ENCODE results near the gene GRK6. TPM values are rescaled to one million over a fixed set of nuclear protein-coding genes. Genes with fewer than 3 reads are reported as not detected.
A peak's percentile ranks its signal among the peaks of the same experiment; 100 is the strongest.

The GRK6 gene
- total and polyA plus RNA-seq, 4 donors: 13.0 to 27.6 (median 20.4) TPM

- ATAC-seq (ENCODE audit: low FRiP score) (no peak), DNase-seq (peak in 1 of 2 donors; percentile 72)
- Histone ChIP-seq H3K4me1 (ENCODE audit: control insufficient read depth in 1 of 2, insufficient read depth in 2 of 2, low read length in 2 of 2) (no peaks in the 10 kb centered on the region), H3K9me3 (ENCODE audit: control insufficient read depth, low read length) (no peaks in the 10 kb centered on the region), H3K27ac (ENCODE audit: low read depth in 1 of 2, low read length in 2 of 2) (no peak overlapping the region), H3K27me3 (ENCODE audit: control insufficient read depth in 1 of 2, insufficient read depth in 2 of 2, low read length in 1 of 2) (no peaks in the 10 kb centered on the region), H3K36me3 (ENCODE audit: control insufficient read depth in 1 of 2, insufficient read depth in 2 of 2, low read length in 1 of 2) (no peaks in the 10 kb centered on the region), H3K4me3 (ENCODE audit: low read length in 2 of 2) (no peak overlapping the region)
- 88 to 90% methylated on average over 24 of the region's 24 CpGs for WGBS, 2 donors
- intact Hi-C loops (cut with DNase I): no loop called here
Measured at GRCh38 chr5:177440211-177440989, 13.9 kb downstream of the GRK6 start.

- DNase-seq (peak in 1 of 2 donors; percentile 69), ATAC-seq (ENCODE audit: low FRiP score) (no peak)
- 82 to 88% methylated on average over 26 of the region's 26 CpGs for WGBS, 2 donors
- Histone ChIP-seq H3K36me3 (ENCODE audit: control insufficient read depth in 1 of 2, insufficient read depth in 2 of 2, low read length in 1 of 2) (no peaks in the 10 kb centered on the region), H3K9me3 (ENCODE audit: control insufficient read depth, low read length) (no peaks in the 10 kb centered on the region), H3K4me3 (ENCODE audit: low read length in 2 of 2) (no peak overlapping the region), H3K27ac (ENCODE audit: low read depth in 1 of 2, low read length in 2 of 2) (no peak overlapping the region), H3K4me1 (ENCODE audit: control insufficient read depth in 1 of 2, insufficient read depth in 2 of 2, low read length in 2 of 2) (no peaks in the 10 kb centered on the region), H3K27me3 (ENCODE audit: control insufficient read depth in 1 of 2, insufficient read depth in 2 of 2, low read length in 1 of 2) (no peaks in the 10 kb centered on the region)
- intact Hi-C loops (cut with DNase I): no loop called here
Measured at GRCh38 chr5:177440990-177441780, 14.7 kb downstream of the GRK6 start.

DNA sequence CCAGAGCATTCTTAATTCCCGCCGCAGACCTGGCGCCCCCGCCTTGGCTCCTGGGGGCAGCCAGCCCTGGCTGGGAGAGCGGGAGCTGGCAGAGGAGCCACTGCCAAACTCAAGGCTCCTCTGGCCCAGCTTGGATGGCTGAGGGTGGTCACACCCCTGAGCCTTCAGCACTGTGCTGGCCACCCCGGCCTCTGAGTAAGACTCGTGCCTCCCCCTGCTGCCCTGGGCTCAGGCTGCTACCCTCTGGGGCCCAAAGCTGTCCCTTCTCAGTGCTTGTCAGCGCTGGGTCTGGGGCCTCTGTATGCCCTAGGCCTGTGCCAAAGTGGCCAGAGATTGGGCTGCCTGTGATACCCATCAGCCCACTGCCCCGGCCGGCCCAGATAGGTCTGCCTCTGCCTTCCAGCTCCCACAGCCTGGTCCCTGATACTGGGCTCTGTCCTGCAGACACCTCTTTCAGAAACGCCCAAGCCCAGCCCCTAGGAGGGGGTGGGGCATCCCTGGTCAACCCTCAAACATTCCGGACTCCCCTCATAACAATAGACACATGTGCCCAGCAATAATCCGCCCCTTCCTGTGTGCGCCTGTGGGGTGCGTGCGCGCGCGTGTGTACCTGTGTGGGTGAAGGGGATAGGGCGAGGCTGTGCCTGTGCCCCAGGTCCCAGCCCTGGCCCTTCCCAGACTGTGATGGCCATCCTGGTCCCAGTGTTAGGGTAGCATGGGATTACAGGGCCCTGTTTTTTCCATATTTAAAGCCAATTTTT, 15.8 kb downstream of the GRK6 start:
- DNase-seq (peak; percentile 42 to 71), ATAC-seq (ENCODE audit: low FRiP score) (no peak)
- H3K36me3 ChIP-seq (ENCODE audit: control insufficient read depth in 1 of 2, insufficient read depth in 2 of 2, low read length in 1 of 2): no peaks in the 10 kb centered on the region
- intact Hi-C loops (cut with DNase I): no loop called here
- H3K27ac ChIP-seq (ENCODE audit: low read depth in 1 of 2, low read length in 2 of 2): no peak overlapping the region
- no peak overlapping the region for H3K4me3 ChIP-seq (ENCODE audit: low read length in 2 of 2)
- H3K9me3 ChIP-seq (ENCODE audit: control insufficient read depth, low read length): no peaks in the 10 kb centered on the region
- no peaks in the 10 kb centered on the region for H3K4me1 ChIP-seq (ENCODE audit: control insufficient read depth in 1 of 2, insufficient read depth in 2 of 2, low read length in 2 of 2)
- WGBS, 2 donors: 90 to 92% methylated on average over 19 to 20 of the region's 20 CpGs
- H3K27me3 ChIP-seq (ENCODE audit: control insufficient read depth in 1 of 2, insufficient read depth in 2 of 2, low read length in 1 of 2): no peaks in the 10 kb centered on the region

GRCh38 chr5:177443144-177443983, 16.9 kb downstream of the GRK6 start:
- no peaks in the 10 kb centered on the region for H3K27me3 ChIP-seq (ENCODE audit: control insufficient read depth in 1 of 2, insufficient read depth in 2 of 2, low read length in 1 of 2)
- no peak overlapping the region for H3K4me3 ChIP-seq (ENCODE audit: low read length in 2 of 2)
- no peaks in the 10 kb centered on the region for H3K36me3 ChIP-seq (ENCODE audit: control insufficient read depth in 1 of 2, insufficient read depth in 2 of 2, low read length in 1 of 2)
- no peaks in the 10 kb centered on the region for H3K4me1 ChIP-seq (ENCODE audit: control insufficient read depth in 1 of 2, insufficient read depth in 2 of 2, low read length in 2 of 2)
- H3K27ac ChIP-seq (ENCODE audit: low read depth in 1 of 2, low read length in 2 of 2): no peak overlapping the region
- ATAC-seq (ENCODE audit: low FRiP score) (no peak), DNase-seq (peak in 1 of 2 donors; percentile 42)
- intact Hi-C loops (cut with DNase I): no loop called here
- 77 to 83% methylated on average over 15 of the region's 15 CpGs for WGBS, 2 donors
- H3K9me3 ChIP-seq (ENCODE audit: control insufficient read depth, low read length): no peaks in the 10 kb centered on the region

- Histone ChIP-seq H3K4me1 (ENCODE audit: control insufficient read depth in 1 of 2, insufficient read depth in 2 of 2, low read length in 2 of 2) (no peaks in the 10 kb centered on the region), H3K27ac (ENCODE audit: low read depth in 1 of 2, low read length in 2 of 2) (no peak overlapping the region), H3K27me3 (ENCODE audit: control insufficient read depth in 1 of 2, insufficient read depth in 2 of 2, low read length in 1 of 2) (no peaks in the 10 kb centered on the region), H3K9me3 (ENCODE audit: control insufficient read depth, low read length) (no peaks in the 10 kb centered on the region), H3K4me3 (ENCODE audit: low read length in 2 of 2) (no peak overlapping the region), H3K36me3 (ENCODE audit: control insufficient read depth in 1 of 2, insufficient read depth in 2 of 2, low read length in 1 of 2) (no peaks in the 10 kb centered on the region)
- WGBS, 2 donors: 67 to 71% methylated on average over 7 of the region's 7 CpGs
- ATAC-seq (ENCODE audit: low FRiP score) (no peak), DNase-seq (peak; percentile 44 to 70)
- intact Hi-C loops (cut with DNase I): no loop called here
Measured at GRCh38 chr5:177444106-177445051, 17.9 kb downstream of the GRK6 start.

DNA sequence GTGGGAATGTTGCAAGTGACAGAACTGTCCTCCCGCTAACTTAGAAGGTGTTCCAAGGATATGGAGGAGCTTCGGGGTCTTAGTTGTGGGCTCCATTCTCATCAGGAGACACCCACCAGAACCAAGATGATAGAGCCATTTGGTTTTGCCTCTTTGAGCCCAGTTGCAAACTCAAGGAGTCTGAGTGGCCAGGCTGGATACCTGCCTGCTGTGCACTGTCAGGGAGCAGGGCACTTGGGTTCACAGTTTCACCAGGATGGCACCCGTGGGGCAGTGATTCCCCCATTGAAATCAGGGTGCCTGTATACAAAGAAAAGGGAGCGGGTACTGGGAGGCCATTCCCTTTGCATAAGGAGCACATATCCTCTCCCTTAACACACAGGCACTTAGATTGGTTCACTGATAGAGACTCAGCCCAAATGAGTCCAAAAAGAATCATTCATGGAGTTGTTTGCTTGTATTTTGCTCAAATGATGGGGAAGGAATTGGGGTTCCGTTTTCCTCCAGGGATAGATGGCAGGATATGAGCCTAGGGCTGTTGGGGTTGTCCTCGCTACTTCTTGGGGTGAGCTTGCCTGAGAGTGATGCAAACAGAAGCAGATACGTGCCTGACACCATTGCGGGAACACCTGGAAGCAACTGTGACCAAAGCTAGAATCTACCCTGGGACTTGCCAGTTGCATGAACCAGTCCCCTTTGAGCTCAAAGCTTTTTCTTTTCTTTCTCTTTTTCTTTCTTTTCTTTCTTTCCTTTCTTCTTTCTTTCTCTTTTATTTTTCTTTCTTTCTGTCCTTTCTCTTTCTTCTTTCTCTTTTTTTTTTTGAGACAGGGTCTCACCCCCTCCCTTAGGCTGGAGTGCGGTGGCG, 18.8 kb downstream of the GRK6 start:
- ATAC-seq (ENCODE audit: low FRiP score): no peak
- Histone ChIP-seq H3K4me1 (ENCODE audit: control insufficient read depth in 1 of 2, insufficient read depth in 2 of 2, low read length in 2 of 2) (no peaks in the 10 kb centered on the region), H3K36me3 (ENCODE audit: control insufficient read depth in 1 of 2, insufficient read depth in 2 of 2, low read length in 1 of 2) (no peaks in the 10 kb centered on the region), H3K27ac (ENCODE audit: low read depth in 1 of 2, low read length in 2 of 2) (no peak overlapping the region), H3K4me3 (ENCODE audit: low read length in 2 of 2) (no peak overlapping the region), H3K9me3 (ENCODE audit: control insufficient read depth, low read length) (no peaks in the 10 kb centered on the region), H3K27me3 (ENCODE audit: control insufficient read depth in 1 of 2, insufficient read depth in 2 of 2, low read length in 1 of 2) (no peaks in the 10 kb centered on the region)
- no peak for DNase-seq
- 55 to 57% methylated on average over 10 of the region's 10 CpGs for WGBS, 2 donors
- intact Hi-C loops (cut with DNase I): no loop called here

DNA sequence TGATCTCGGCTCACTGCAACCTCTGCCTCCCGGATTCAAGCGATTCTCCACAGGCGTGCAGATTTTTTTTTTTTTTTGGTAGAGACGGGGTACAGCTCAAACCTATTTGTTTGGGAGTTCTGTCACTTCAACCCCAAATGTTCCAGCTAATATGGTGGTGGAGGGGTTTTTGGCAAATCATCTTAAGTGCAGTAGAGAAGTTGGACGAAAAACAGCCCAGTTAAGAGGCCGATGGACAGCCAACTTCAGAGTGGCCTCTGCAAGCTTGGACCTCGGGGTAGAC, 19.4 kb downstream of the GRK6 start:
- DNase-seq (no peak), ATAC-seq (ENCODE audit: low FRiP score) (no peak)
- no peak overlapping the region for H3K27ac ChIP-seq (ENCODE audit: low read depth in 1 of 2, low read length in 2 of 2)
- intact Hi-C loops (cut with DNase I): no loop called here
- no peaks in the 10 kb centered on the region for H3K36me3 ChIP-seq (ENCODE audit: control insufficient read depth in 1 of 2, insufficient read depth in 2 of 2, low read length in 1 of 2)
- H3K27me3 ChIP-seq (ENCODE audit: control insufficient read depth in 1 of 2, insufficient read depth in 2 of 2, low read length in 1 of 2): no peaks in the 10 kb centered on the region
- H3K9me3 ChIP-seq (ENCODE audit: control insufficient read depth, low read length): no peaks in the 10 kb centered on the region
- no peak overlapping the region for H3K4me3 ChIP-seq (ENCODE audit: low read length in 2 of 2)
- no peaks in the 10 kb centered on the region for H3K4me1 ChIP-seq (ENCODE audit: control insufficient read depth in 1 of 2, insufficient read depth in 2 of 2, low read length in 2 of 2)
- 3 to 4% methylated on average over 8 of the region's 8 CpGs for WGBS, 2 donors

Measured in aorta (tissue), 5 donors.